Activated CD8-positive, alpha-beta memory T cell treated with anti-CD3 and anti-CD28 coated beads, Interleukin-2, amount 10 ng/mL, durations not matched to agents 7 days and 5 days (primary cell): ENCODE data around the gene SART1. TPM values are rescaled to one million over a fixed set of nuclear protein-coding genes. Genes with fewer than 3 reads are reported as not detected.

Experiments used
- ATAC-seq: fragments of 150-1000 bp; cut with Tn5 transposase; one replicate; pipeline ENCODE4 v1.10.0; 2021; ENCODE audit warnings: moderate library complexity
- CTCF ChIA-PET: fragments of 350-600 bp; sonication (Branson Sonifier 250); formaldehyde crosslinking; loops from one replicate; lab custom pipeline; 2021; ENCODE audit warnings: antibody characterized with exemption; lab: Charles Lee
- DNase-seq: peaks from one replicate; pipeline ENCODE4 v3.0.0-alpha.2; 2020
- H3K27ac Mint-ChIP-seq: one replicate; pipeline ENCODE4 v1.8.0; 2021; ENCODE audit warnings: mild to moderate bottlenecking, mixed read lengths
- H3K27me3 Mint-ChIP-seq: one replicate; pipeline ENCODE4 v1.8.0; 2021; ENCODE audit warnings: mixed read lengths
- H3K36me3 Mint-ChIP-seq: one replicate; pipeline ENCODE4 v1.8.0; 2021; ENCODE audit warnings: mild to moderate bottlenecking, mixed read lengths
- H3K4me1 Mint-ChIP-seq: one replicate; pipeline ENCODE4 v1.8.0; 2021; ENCODE audit warnings: mixed read lengths
- H3K4me3 Mint-ChIP-seq: one replicate; pipeline ENCODE4 v1.8.0; 2021; ENCODE audit warnings: mild to moderate bottlenecking, moderate library complexity, mixed read lengths
- H3K9me3 Mint-ChIP-seq: one replicate; pipeline ENCODE4 v1.8.0; 2022; ENCODE audit warnings: low read depth, mixed read lengths
- total RNA-seq, 2 experiments: library from RNA; stranded (reverse); gene quantifications; one replicate each; pipeline ENCODE4 v1.2.3, GENCODE V29; 2021

Gene SART1
- total RNA-seq, 2 experiments from 2014 or later = 79.7 to 89.2 TPM

DNA sequence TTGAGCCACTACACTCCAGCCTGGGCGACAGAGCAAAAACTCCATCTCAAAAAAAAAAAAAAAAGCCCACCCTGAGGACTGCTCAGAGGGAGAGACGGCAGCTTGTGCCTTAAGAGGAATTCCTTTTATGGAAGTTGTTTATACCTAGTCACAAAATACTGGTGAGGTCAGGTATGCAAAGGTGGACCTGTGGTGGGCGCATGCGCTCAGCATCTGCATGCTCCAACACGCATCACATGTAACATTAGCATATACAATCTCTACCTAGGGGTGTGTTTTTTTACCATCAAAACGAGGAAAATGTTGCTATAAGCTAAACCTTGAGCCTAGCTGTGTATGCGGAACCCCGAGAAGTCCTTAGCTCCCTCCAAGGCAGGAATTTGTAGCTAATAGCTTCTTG, 6.8 kb upstream of the SART1 start:
- Mint-ChIP-seq H3K4me3 (no peak overlapping the region), H3K27ac (no peak overlapping the region), H3K9me3 (no peaks in the 10 kb centered on the region), H3K4me1 (peaks cover 16% of the 10 kb centered on the region), H3K27me3 (peaks cover 4% of the 10 kb centered on the region), H3K36me3 (no peaks in the 10 kb centered on the region)
- DNase-seq (no peak), ATAC-seq (no peak)
- CTCF ChIA-PET = interaction anchor here (0.7 to 2.9 kb wide), 4 partner anchors 10 to 114 kb away, joined by 3 to 10 read pairs (median 4); no protein-coding TSS in a partner anchor

DNA sequence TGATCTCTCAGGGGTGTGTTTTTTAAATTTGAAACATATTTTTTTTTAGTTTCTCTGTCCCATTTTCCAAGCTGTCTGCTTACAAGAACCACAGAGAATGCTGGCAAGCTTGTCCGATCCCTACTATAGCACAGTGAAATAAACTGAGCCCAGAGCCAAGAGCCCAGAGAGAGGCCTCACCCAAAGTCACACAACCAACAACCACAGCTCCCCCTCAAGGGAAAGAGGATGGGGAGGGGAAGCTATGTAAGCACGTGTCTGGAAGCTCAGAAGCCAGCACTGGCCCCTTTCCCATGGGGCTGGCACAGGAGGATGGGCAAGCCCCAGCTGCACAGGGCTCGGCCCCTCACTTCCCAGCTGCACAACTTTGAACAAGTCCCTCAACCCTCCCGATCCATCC, 3.2 kb upstream of the SART1 start:
- Mint-ChIP-seq H3K4me3 (no peak overlapping the region), H3K36me3 (peaks cover 5% of the 10 kb centered on the region), H3K9me3 (no peaks in the 10 kb centered on the region), H3K27ac (no peak overlapping the region), H3K27me3 (no peaks in the 10 kb centered on the region), H3K4me1 (peaks cover 35% of the 10 kb centered on the region)
- ATAC-seq (no peak), DNase-seq (no peak)
- CTCF ChIA-PET = interaction anchor here (1.0 to 2.3 kb wide), 4 partner anchors 12 to 74 kb away, joined by 3 to 8 read pairs (median 6); partner anchors contain the start of gene FIBP

DNA sequence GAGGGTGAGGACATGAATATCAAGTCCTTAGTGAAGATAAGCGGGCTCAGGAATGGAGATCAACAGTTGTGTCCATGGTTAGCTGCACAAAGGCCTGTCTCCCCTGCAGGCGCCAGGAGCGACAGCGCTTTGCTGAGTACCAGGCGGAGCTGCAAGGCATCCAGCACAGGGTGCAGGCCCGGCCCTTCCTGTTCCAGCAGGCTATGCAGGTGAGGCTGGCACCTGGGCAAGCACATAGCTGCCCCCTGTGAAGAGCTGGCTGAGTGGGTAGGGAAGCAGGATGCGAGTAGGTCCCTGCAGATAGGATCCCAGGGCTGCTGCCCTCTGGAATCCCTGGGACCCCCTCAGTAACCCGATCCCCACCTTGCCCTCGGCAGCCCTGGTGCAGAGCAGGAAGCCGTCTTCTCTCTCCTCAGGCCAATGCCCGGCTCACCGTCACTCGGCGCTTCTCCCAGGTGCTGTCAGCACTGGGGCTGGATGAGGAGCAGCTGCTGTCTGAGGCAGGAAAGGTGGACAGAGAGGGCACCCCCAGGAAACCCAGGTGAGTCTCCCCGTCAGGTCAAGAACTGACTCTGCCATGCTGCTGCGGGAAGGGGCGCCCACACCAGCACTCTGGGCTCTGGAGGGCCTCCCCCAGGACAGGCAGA, 2.6 kb upstream of the SART1 start:
- no peak for ATAC-seq
- H3K4me3 Mint-ChIP-seq = no peak overlapping the region
- peaks cover 40% of the 10 kb centered on the region for H3K4me1 Mint-ChIP-seq
- peaks cover 5% of the 10 kb centered on the region for H3K36me3 Mint-ChIP-seq
- no peaks in the 10 kb centered on the region for H3K27me3 Mint-ChIP-seq
- peak overlapping the region; percentile 11 for H3K27ac Mint-ChIP-seq
- CTCF ChIA-PET = interaction anchor here (1.0 to 2.3 kb wide), 4 partner anchors 13 to 74 kb away, joined by 3 to 8 read pairs (median 6); partner anchors contain the start of gene FIBP
- DNase-seq = no peak
- no peaks in the 10 kb centered on the region for H3K9me3 Mint-ChIP-seq

DNA sequence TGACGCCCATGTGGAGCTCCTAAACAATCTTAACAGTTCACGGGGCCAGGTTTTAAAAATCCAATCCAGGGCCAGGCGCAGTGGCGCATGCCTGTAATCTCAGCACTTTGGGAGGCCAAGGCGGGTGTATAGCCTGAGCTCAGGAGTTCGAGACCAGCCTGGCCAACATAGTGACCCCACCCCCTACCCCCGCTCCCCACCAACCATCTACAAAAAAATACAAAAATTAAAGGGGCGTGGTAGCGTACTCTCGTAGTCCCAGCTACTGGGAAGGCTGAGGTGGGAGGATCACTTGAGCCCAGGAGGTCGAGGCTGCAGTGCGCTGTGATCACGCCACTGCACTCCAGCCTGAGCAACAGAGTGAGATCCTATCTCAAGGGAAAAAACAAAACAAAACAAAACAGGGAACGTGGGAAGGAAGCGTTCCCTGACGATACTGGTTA, 689 bp upstream of the SART1 start:
- Mint-ChIP-seq H3K4me1 (peaks cover 44% of the 10 kb centered on the region), H3K27me3 (no peaks in the 10 kb centered on the region), H3K36me3 (peaks cover 17% of the 10 kb centered on the region), H3K27ac (peak overlapping the region; percentile 97), H3K4me3 (peak overlapping the region; percentile 90), H3K9me3 (no peaks in the 10 kb centered on the region)
- DNase-seq (no peak), ATAC-seq (peak; percentile 3)
- CTCF ChIA-PET = interaction anchor here (0.7 to 3.3 kb wide), 6 partner anchors 23 to 250 kb away, joined by 3 to 23 read pairs (median 6); partner anchors contain the start of genes CCDC85B, FIBP and MUS81

DNA sequence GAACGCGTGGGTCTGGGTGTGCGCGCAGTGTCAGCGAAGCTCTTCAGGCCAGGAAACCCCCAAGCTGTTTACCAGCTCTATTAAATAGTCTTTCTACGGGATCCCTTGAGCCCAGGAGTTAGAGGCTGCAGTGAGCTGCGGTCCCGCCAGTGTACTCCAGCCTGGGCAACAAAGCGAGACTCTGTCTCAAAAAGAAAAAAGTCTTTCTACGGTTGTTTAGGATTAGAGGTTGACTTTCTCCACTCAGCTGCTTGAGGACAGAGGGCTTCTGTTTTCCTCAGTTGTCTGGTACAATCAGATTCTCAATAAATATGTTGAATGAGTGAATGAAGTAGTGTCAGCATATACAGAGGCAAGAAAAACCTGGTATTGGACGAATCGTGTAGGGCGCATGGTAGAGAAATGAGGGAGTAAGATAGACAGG, 619 bp downstream of the SART1 start:
- no peaks in the 10 kb centered on the region for H3K27me3 Mint-ChIP-seq
- H3K36me3 Mint-ChIP-seq = peaks cover 25% of the 10 kb centered on the region
- H3K27ac Mint-ChIP-seq = peak overlapping the region; percentile 68
- peaks cover 35% of the 10 kb centered on the region for H3K4me1 Mint-ChIP-seq
- peak overlapping the region; percentile 90 for H3K4me3 Mint-ChIP-seq
- no peaks in the 10 kb centered on the region for H3K9me3 Mint-ChIP-seq
- ATAC-seq (no peak), DNase-seq (no peak)
- CTCF ChIA-PET = interaction anchor here (0.9 to 3.3 kb wide), 6 partner anchors 27 to 251 kb away, joined by 3 to 23 read pairs (median 4); partner anchors contain the start of genes CCDC85B and FIBP

DNA sequence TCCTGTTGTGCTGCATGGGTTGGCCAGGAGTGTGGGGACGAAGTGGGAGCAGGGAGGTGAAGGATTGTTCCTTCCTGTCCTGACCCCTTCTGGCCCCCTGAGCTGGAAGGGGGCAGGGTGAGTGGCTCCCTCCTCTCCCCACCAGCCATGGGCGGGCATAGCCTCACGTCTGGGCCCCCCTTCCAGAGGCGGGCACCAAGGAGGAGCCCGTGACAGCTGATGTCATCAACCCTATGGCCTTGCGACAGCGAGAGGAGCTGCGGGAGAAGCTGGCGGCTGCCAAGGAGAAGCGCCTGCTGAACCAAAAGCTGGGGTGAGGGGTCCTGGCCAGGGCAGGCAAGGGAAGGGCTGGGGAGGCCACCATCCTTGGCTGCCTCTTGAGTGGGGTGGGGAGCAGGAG, 3.4 kb downstream of the SART1 start:
- H3K27me3 Mint-ChIP-seq = no peaks in the 10 kb centered on the region
- no peak overlapping the region for H3K4me3 Mint-ChIP-seq
- no peak overlapping the region for H3K27ac Mint-ChIP-seq
- DNase-seq (no peak), ATAC-seq (no peak)
- no peaks in the 10 kb centered on the region for H3K9me3 Mint-ChIP-seq
- peaks cover 28% of the 10 kb centered on the region for H3K4me1 Mint-ChIP-seq
- H3K36me3 Mint-ChIP-seq = peaks cover 40% of the 10 kb centered on the region
- CTCF ChIA-PET = interaction anchor here (1.0 to 1.9 kb wide), 2 partner anchors 57 to 80 kb away, joined by 4 read pairs; no protein-coding TSS in a partner anchor

DNA sequence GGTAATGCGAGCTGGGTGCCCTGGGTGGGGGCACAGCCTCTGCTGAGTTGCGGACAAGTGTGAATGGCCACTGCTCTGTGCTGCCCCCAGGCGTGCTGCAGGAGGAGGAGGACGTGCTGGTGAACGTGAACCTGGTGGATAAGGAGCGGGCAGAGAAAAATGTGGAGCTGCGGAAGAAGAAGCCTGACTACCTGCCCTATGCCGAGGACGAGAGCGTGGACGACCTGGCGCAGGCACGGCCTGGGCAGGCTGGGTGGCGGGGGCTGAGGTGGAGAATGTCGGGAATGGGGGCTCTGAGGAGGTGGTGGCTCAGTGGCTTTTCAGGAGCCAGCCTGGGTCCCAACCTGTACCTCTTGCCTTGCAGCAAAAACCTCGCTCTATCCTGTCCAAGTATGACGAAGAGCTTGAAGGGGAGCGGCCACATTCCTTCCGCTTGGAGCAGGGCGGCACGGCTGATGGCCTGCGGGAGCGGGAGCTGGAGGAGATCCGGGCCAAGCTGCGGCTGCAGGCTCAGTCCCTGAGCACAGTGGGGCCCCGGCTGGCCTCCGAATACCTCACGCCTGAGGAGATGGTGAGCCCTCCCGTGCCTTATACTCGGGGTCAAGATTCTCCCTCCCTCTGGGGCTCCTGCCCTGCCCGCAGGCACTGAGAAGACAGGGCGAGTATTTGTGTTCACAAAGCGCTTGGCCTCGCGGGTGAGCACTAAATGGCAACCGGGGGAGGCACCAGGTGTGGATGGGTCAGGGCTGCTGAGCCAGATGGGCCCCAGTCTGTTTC, 4.6 kb downstream of the SART1 start:
- Mint-ChIP-seq H3K27me3 (no peaks in the 10 kb centered on the region), H3K36me3 (peaks cover 46% of the 10 kb centered on the region), H3K27ac (no peak overlapping the region), H3K4me3 (no peak overlapping the region), H3K4me1 (peaks cover 21% of the 10 kb centered on the region), H3K9me3 (no peaks in the 10 kb centered on the region)
- CTCF ChIA-PET = interaction anchor here (0.9 to 1.9 kb wide), 2 partner anchors 56 to 82 kb away, joined by 4 read pairs; no protein-coding TSS in a partner anchor
- DNase-seq = no peak
- ATAC-seq = no peak

DNA sequence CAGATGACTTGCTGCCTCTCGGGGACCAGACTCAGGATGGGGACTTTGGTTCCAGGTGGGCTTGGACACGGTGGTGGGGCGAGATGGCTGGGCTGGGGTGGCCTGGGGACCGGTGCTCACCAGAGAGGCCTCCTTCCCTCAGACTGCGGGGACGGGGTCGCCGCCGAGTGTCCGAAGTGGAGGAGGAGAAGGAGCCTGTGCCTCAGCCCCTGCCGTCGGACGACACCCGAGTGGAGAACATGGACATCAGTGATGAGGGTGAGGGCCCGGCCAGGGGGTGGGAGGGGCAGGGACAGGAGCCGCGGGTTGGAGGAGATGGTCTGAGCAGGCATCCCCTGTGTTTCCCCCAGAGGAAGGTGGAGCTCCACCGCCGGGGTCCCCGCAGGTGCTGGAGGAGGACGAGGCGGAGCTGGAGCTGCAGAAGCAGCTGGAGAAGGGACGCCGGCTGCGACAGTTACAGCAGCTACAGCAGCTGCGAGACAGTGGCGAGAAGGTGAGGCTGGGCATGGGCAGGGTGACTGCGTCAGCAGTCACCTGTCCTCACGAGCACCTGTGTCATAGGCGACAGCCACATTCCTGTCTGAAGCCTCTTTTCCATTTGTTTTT, 5.9 kb downstream of the SART1 start:
- ATAC-seq = no peak
- Mint-ChIP-seq H3K27me3 (no peaks in the 10 kb centered on the region), H3K4me3 (no peak overlapping the region), H3K27ac (no peak overlapping the region), H3K9me3 (no peaks in the 10 kb centered on the region), H3K36me3 (peaks cover 50% of the 10 kb centered on the region), H3K4me1 (peaks cover 18% of the 10 kb centered on the region)
- CTCF ChIA-PET = interaction anchor here (1.4 kb wide), 1 partner anchor 55 kb away, joined by 3 read pairs; no protein-coding TSS in a partner anchor
- DNase-seq = no peak

DNA sequence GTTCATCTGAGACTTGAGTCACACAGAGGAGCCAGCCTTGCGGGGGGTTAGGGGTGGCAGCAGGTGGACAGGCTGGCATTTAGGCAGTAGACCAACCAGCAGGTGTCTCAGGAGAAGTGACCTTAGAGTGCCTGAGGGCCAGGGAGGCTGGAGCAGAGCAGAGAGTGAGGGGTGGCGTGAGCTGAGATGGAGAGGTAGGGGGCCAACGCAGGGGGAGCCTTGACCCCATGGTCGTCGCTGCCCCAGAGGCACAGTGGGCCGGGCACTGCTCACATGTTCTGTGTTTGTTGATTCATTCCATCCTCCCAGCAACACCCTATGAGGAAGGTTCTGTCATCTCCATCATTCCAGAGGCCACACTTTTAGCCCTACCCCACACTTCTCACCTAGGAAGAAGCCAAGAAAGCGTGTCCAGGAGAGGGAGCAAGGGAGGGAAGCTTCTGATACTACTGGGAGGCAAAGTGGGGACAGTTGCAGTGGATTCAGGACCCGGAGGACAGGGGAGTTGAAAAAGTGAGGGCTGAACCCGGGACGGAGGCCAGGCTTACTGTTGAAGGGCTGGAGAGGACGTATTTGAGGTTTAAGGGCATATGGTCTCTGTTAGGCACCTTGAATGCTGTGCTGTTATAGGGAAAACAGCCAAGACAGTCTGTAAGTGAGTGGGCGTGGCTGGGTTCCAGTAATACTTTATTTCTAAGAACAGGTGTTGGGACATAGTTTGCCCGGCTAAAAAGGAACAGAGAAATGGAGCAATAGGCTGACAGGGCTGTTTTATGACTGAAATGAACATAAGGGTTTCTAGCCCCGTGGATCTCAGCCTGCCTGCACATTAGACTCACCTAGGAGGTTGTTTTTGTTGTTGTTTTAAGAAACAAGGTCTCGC, 7.3 kb downstream of the SART1 start:
- Mint-ChIP-seq H3K4me3 (no peak overlapping the region), H3K4me1 (peaks cover 5% of the 10 kb centered on the region), H3K9me3 (no peaks in the 10 kb centered on the region), H3K36me3 (peaks cover 57% of the 10 kb centered on the region), H3K27me3 (no peaks in the 10 kb centered on the region), H3K27ac (no peak overlapping the region)
- DNase-seq (no peak), ATAC-seq (no peak)
- CTCF ChIA-PET = interaction anchor here (1.4 kb wide), 3 partner anchors 16 to 54 kb away, joined by 3 to 4 read pairs (median 4); no protein-coding TSS in a partner anchor

DNA sequence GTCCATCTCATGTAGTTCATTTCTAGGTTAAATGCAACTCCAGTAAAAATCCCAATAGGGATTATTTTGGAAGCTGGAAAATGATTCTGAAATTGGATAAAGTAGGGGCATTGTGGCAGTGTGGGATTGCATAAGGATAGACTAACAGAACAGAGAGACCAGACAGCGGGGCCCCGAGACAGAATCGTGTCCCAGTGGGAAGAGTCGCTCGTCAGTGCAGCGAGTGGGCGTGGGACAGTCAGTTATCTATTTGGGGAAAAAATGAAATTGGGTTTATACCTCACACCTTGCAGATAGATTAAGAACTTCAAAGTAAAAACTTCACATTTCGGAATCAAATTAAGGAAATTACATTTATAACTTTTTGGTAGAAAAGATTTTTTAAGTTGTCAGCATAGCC, 10.6 kb downstream of the SART1 start:
- Mint-ChIP-seq H3K4me3 (no peak overlapping the region), H3K9me3 (no peaks in the 10 kb centered on the region), H3K27me3 (no peaks in the 10 kb centered on the region), H3K27ac (peak overlapping the region; percentile 33), H3K36me3 (peaks cover 46% of the 10 kb centered on the region), H3K4me1 (peaks cover 3% of the 10 kb centered on the region)
- CTCF ChIA-PET = interaction anchor here (1.1 to 2.5 kb wide), 5 partner anchors 16 to 111 kb away, joined by 3 to 7 read pairs (median 3); no protein-coding TSS in a partner anchor
- no peak for ATAC-seq
- no peak for DNase-seq

DNA sequence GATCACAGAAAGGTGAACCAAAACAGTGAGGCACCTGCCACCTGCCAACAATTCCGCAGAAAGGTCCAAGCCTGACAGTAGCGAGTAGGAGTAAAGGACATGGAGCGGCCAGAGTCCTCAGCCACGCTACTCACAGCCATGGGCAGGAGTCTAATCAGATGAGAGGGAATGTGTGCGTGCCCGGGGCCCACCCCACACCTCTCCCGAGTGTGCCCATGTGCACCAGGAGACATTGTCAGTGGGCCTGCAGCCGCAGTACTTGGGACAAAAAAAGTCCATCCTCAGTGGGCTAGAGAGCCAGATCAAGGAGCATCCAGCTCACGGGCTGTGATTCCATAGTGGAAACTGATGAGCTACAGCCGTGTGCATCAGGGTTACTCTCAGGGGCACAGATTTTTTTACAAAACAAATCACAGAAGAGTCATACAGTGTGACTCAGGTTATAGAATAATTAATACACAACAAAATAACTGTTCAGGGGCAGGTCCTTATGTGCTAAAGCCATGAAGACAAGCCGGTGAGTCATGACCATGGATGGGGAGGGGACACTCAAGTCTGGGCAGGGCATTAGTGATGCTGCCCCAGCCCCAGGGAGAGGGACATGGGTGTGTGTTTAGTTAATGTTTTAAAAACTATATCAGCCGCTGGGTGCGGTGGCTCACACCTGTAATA, 12.0 kb downstream of the SART1 start:
- Mint-ChIP-seq H3K36me3 (peaks cover 43% of the 10 kb centered on the region), H3K4me3 (no peak overlapping the region), H3K27ac (no peak overlapping the region), H3K4me1 (peaks cover 3% of the 10 kb centered on the region), H3K27me3 (no peaks in the 10 kb centered on the region), H3K9me3 (no peaks in the 10 kb centered on the region)
- CTCF ChIA-PET = interaction anchor here (1.0 to 2.5 kb wide), 2 partner anchors 81 to 89 kb away, joined by 3 to 7 read pairs; no protein-coding TSS in a partner anchor
- DNase-seq = no peak
- ATAC-seq = no peak

DNA sequence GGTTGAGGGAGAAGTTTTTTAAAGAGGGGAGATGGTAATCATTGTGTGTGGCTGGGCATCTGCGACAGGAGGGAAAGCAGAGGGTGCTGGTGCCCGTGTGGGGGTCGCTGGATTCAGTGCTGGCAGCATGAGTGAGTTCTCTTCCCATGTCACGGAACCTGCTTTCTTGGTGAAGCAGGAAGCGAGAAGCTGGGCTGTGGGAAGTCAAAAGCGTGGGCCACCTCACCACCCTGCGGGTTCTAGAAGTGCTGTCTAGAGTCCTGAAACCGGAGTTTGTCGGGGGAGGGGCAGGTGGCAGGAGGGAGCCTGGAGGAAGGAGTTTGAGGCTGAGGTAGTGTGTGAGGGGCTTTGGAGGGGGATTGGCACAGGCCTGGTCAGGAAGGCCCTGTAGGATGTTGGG, 14.2 kb downstream of the SART1 start:
- ATAC-seq (no peak), DNase-seq (no peak)
- Mint-ChIP-seq H3K27me3 (no peaks in the 10 kb centered on the region), H3K4me3 (no peak overlapping the region), H3K4me1 (peaks cover 3% of the 10 kb centered on the region), H3K27ac (no peak overlapping the region), H3K36me3 (peaks cover 35% of the 10 kb centered on the region), H3K9me3 (no peaks in the 10 kb centered on the region)
- CTCF ChIA-PET = interaction anchor here (2.4 kb wide), 1 partner anchor 47 kb away, joined by 6 read pairs; no protein-coding TSS in a partner anchor
